Fibroblast of mammary gland (primary cell): ENCODE data around the gene ZCCHC17.

Source experiments
- DNase-seq: peaks from one replicate; pipeline ENCODE4 v3.0.0-alpha.2; 2010; ENCODE audit warnings: low read depth
- H3K4me3 ChIP-seq: 2 replicates; pipeline ENCODE4 v1.5.1; 2011; ENCODE audit warnings: low read depth, mild to moderate bottlenecking, low read length, moderate library complexity; ENCODE audit not compliant: control insufficient read depth
- TF ChIP-seq, protein P1 (sequence below): conservative IDR thresholded peaks from 2 replicates; pipeline ENCODE4 v1.5.1; 2011; ENCODE audit warnings: low read depth, low read length, inconsistent platforms; ENCODE audit not compliant: control insufficient read depth, insufficient read depth

ZCCHC17 gene

GRCh38 chr1:31289021-31289420, 7.8 kb upstream of the ZCCHC17 start:
- TF ChIP-seq, protein P1, sequence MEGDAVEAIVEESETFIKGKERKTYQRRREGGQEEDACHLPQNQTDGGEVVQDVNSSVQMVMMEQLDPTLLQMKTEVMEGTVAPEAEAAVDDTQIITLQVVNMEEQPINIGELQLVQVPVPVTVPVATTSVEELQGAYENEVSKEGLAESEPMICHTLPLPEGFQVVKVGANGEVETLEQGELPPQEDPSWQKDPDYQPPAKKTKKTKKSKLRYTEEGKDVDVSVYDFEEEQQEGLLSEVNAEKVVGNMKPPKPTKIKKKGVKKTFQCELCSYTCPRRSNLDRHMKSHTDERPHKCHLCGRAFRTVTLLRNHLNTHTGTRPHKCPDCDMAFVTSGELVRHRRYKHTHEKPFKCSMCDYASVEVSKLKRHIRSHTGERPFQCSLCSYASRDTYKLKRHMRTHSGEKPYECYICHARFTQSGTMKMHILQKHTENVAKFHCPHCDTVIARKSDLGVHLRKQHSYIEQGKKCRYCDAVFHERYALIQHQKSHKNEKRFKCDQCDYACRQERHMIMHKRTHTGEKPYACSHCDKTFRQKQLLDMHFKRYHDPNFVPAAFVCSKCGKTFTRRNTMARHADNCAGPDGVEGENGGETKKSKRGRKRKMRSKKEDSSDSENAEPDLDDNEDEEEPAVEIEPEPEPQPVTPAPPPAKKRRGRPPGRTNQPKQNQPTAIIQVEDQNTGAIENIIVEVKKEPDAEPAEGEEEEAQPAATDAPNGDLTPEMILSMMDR = no peak
- DNase-seq = no peak
- H3K4me3 ChIP-seq = no peak overlapping the region

DNA sequence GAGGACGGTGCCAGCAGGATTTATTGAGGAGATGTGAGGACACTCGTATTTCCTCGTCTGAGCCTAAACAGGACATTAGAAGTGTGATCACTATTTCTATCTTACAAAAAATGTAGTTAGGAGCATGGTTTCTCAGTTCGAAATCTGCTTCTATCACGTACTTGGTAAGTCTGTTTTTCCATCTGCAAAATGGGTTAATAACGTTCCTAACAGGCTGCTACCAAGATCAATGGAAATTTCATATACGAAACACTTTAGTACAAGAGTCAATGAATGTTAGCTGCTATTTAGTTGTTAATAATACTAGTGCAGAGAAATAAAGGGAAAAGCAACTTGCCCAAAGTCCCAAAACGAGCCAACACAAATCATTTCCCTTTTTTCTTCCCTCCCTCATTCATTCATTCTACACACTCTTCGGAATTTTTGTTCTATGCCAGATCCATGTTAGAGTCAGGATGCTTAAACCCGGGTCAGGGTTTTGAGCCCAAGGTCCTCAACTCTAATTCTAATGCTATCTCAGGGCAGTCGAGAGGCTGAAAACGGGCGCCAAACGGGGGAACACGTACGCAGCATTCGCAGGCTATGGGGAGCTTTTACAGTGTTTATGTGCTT, 852 bp upstream of the ZCCHC17 start:
- TF ChIP-seq, protein P1 = no peak
- DNase-seq = no peak
- H3K4me3 ChIP-seq = peak overlapping the region; percentile 77

GRCh38 chr1:31297277-31298247, 730 bp downstream of the ZCCHC17 start:
- peak overlapping the region; percentile 77 for H3K4me3 ChIP-seq
- peak; percentile 28 for DNase-seq
- TF ChIP-seq, protein P1 = no peak

GRCh38 chr1:31299365-31299764, 2.5 kb downstream of the ZCCHC17 start:
- TF ChIP-seq, protein P1 = no peak
- no peak overlapping the region for H3K4me3 ChIP-seq
- peak; percentile 41 for DNase-seq

DNA sequence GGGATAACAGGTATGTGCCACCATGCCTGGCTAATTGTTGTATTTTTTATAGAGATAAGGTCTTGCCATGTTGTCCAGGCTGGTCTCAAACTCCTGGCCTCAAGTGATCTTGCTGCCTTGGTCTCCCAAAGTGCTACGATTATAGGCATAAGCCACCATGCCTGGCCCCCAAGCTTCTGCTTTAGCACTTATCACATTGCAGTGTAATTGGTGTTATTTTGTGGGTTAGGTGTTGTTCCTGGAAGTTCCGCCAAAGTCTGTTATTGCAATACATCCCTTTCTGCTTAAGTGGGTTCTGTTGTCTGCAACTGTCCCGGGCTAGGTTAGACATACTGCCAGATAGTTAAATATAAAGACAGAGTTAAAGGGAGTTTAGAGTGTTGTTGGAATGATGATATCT, 3.4 kb downstream of the ZCCHC17 start:
- TF ChIP-seq, protein P1 = no peak
- no peak overlapping the region for H3K4me3 ChIP-seq
- no peak for DNase-seq

DNA sequence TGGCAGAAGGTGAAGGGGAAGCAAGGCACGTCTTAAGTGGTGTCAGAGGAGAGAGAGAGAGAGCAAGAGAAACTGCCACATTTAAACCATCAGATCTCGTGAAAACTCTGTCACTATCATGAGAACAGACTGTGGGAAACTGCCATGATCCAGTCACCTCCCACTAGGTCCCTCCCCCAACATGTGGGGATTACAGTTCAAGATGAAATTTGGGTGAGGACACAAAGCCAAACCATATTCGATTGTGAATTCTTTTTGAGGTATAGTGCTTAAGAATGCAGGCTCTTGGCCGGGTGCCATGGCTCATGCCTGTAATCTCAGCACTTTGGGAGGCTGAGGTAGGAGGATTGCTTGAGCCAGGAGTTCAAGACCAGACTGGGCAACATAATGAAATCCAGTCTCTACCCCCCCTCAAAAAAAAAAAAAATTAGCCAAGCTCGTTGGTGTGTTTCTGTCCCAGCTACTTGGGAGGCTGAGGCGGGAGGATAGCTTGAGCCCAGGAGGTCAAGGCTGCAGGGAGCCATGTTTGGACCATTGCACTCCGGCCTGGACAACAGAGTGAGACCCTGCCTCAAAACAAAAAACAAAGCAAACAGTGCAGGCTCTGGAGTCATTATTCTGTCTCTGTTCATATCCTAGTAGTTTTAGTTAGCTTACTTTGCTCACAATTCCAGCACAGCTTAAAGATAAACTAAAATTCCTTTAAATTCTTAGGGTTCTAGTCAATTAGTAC, 6.0 kb downstream of the ZCCHC17 start:
- DNase-seq = peak; percentile 61
- H3K4me3 ChIP-seq = no peak overlapping the region
- TF ChIP-seq, protein P1 = no peak
